Kidney (tissue), 14 donors: Measurements from ENCODE around the gene MCU. TPM values are rescaled to one million over a fixed set of nuclear protein-coding genes. Genes with fewer than 3 reads are reported as not detected.

Experiments used
- DNase-seq, 5 donors: peaks; one replicate each; pipeline ENCODE4 v3.0.0-alpha.2; 2013 to 2020
- FAIRE-seq: peaks from 2 replicates; lab custom pipeline; 2012; peaks lifted over from hg19 to GRCh38; lab: Jason Lieb, UNC
- H3K27ac ChIP-seq, 2 donors: one replicate each; pipeline ENCODE4 v1.7.0; 2013; ENCODE audit warnings: low read depth in 2 of 2, low read length in 2 of 2, inconsistent platforms in 1 of 2
- H3K27me3 ChIP-seq: one replicate; pipeline ENCODE4 v1.7.1; 2013; ENCODE audit warnings: low read length, inconsistent platforms; ENCODE audit not compliant: control insufficient read depth, insufficient read depth
- H3K36me3 ChIP-seq, 3 donors: one replicate each; pipeline versions ENCODE4 v1.7.0 to v1.7.1; 2013; ENCODE audit warnings: low read length in 3 of 3, control low read depth in 1 of 3, inconsistent platforms in 1 of 3; ENCODE audit not compliant: insufficient read depth in 3 of 3, control insufficient read depth in 2 of 3
- H3K4me1 ChIP-seq, 3 donors: one replicate each; pipeline versions ENCODE4 v1.7.0 to v1.7.1; 2013; ENCODE audit warnings: low read length in 3 of 3, inconsistent platforms in 1 of 3, low read depth in 1 of 3; ENCODE audit not compliant: control insufficient read depth in 2 of 3, insufficient read depth in 2 of 3
- H3K4me3 ChIP-seq, 3 donors: one replicate each; pipeline versions ENCODE4 v1.7.0 to v1.8.1; 2013; ENCODE audit warnings: low read length in 3 of 3, control low read depth in 1 of 3, inconsistent platforms in 1 of 3
- H3K9ac ChIP-seq, 3 donors: one replicate each; pipeline versions ENCODE4 v1.7.0 to v1.7.1; 2013; ENCODE audit warnings: low read length in 3 of 3, control low read depth in 1 of 3, inconsistent platforms in 1 of 3
- H3K9me3 ChIP-seq, 3 donors: one replicate each; pipeline versions ENCODE4 v1.7.0 to v1.7.1; 2013; ENCODE audit warnings: low read length in 3 of 3, control low read depth in 1 of 3, inconsistent platforms in 1 of 3; ENCODE audit not compliant: control insufficient read depth in 2 of 3, insufficient read depth in 1 of 3
- intact Hi-C: fragments of 100-400 bp; cut with DNase I; formaldehyde crosslinking; loops from one replicate; pipeline ENCODE4 v1.11.1; 2022
- polyA plus RNA-seq: library from polyadenylated mRNA; stranded (reverse); fragments of 350-450 nt; fragmentation: Illumina TruSeq; extraction: RNeasy Lipid Tissue Mini Kit (QIAGEN cat#74804); gene quantifications from one replicate; pipeline ENCODE4 v1.2.3, GENCODE V29; 2014; ENCODE audit warnings: low read depth, low replicate concordance; ENCODE audit not compliant: insufficient read depth
- total RNA-seq: library from RNA; stranded (reverse); fragmentation: NEBNext Ultra II Directional; extraction: Animal tissue kit (Norgen Biotek cat#: 25700); gene quantifications from one replicate; pipeline ENCODE4 v1.2.1, GENCODE V29; 2021
- TF ChIP-seq, protein P1 (sequence below): IDR thresholded peaks from 3 replicates; pipeline ENCODE4 v1.5.1; 2012; ENCODE audit warnings: mild to moderate bottlenecking, moderate library complexity, borderline replicate concordance; ENCODE audit not compliant: insufficient read depth; ENCODE audit errors: extremely low read depth
- donor health status: control.
- donor health status: control.
- donor health status: control.
- donor health status: control.
- donor health status: control.
- donor health status: DM: yes; HTN: yes; CAD: no.
- donor health status: Normal renal cell carcinoma (clear cell type).

MCU gene
- total and polyA plus RNA-seq, 2 donors from 2014 or later = 18.6 to 37.6 TPM

GRCh38 chr10:72753760-72754231 is 61.9 kb downstream of the MCU start:
- Histone ChIP-seq H3K9me3 (no peaks in the 10 kb centered on the region), H3K9ac (no peak overlapping the region), H3K27me3 (no peaks in the 10 kb centered on the region), H3K4me1 (no peaks in the 10 kb centered on the region), H3K27ac (no peak overlapping the region), H3K36me3 (no peaks in the 10 kb centered on the region), H3K4me3 (no peak overlapping the region)
- intact Hi-C loops = no loop called here
- TF ChIP-seq, protein P1, sequence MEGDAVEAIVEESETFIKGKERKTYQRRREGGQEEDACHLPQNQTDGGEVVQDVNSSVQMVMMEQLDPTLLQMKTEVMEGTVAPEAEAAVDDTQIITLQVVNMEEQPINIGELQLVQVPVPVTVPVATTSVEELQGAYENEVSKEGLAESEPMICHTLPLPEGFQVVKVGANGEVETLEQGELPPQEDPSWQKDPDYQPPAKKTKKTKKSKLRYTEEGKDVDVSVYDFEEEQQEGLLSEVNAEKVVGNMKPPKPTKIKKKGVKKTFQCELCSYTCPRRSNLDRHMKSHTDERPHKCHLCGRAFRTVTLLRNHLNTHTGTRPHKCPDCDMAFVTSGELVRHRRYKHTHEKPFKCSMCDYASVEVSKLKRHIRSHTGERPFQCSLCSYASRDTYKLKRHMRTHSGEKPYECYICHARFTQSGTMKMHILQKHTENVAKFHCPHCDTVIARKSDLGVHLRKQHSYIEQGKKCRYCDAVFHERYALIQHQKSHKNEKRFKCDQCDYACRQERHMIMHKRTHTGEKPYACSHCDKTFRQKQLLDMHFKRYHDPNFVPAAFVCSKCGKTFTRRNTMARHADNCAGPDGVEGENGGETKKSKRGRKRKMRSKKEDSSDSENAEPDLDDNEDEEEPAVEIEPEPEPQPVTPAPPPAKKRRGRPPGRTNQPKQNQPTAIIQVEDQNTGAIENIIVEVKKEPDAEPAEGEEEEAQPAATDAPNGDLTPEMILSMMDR = no peak
- no peak for FAIRE-seq
- DNase-seq = no peak

DNA sequence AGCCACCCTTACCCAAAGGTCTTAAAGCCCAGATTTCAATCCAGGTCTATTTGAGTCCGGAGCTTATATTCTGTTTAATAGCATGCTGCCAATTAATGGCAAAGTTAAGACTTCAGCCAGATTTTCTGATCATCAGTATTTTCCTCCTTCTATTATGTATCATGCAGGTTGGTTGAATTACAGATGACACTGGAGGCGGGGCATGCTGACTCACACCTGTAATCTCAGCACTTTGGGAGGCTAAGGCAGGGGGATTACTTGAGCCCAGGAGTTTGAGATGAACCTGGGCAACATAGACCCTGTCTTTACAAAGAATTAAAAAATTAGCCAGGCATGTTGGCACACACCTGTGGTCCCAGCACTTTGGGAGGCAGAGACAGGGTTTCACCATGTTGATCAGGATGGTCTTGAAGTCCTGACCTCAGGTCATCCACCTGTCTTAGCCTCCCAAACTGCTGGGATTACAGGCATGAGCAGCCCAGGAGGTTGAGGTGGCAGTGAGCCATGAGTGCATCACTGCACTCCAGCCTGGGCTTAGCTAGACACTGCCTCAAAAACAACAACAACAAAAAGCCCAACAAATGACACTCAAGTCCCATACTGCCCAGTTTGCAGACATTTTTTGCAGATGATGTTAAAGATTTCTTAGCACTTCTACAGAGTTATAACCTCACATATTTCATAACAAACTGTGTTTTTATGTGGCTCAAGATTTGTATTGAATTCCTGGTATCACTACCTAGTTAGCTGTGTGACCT is 62.5 kb downstream of the MCU start:
- intact Hi-C loops = no loop called here
- FAIRE-seq (no peak), DNase-seq (no peak)
- no peak overlapping the region for H3K27ac ChIP-seq
- H3K9ac ChIP-seq = no peak overlapping the region
- H3K4me1 ChIP-seq = no peaks in the 10 kb centered on the region
- H3K36me3 ChIP-seq = no peaks in the 10 kb centered on the region
- no peaks in the 10 kb centered on the region for H3K27me3 ChIP-seq
- TF ChIP-seq, protein P1 = no peak
- no peak overlapping the region for H3K4me3 ChIP-seq
- no peaks in the 10 kb centered on the region for H3K9me3 ChIP-seq

GRCh38 chr10:72756674-72757385 is 64.9 kb downstream of the MCU start:
- Histone ChIP-seq H3K9ac (no peak overlapping the region), H3K27ac (no peak overlapping the region), H3K9me3 (no peaks in the 10 kb centered on the region), H3K36me3 (no peaks in the 10 kb centered on the region), H3K27me3 (no peaks in the 10 kb centered on the region), H3K4me3 (no peak overlapping the region), H3K4me1 (no peaks in the 10 kb centered on the region)
- TF ChIP-seq, protein P1 = no peak
- intact Hi-C loops = no loop called here
- no peak for DNase-seq
- FAIRE-seq = no peak
